SKM-1 (cell line): Measurements from ENCODE around the gene DOCK8.

ENCODE experiments used
- DNase-seq: peaks from one replicate; lab custom pipeline; 2025; ENCODE audit not compliant: unreplicated experiment; lab: John Stamatoyannopoulos, UW

The DOCK8 gene

GRCh38 chr9:357560-357959, 142.9 kb downstream of the DOCK8 start:
- no peak for DNase-seq

- DNase-seq, result no peak
Measured at GRCh38 chr9:362561-363273, 148.1 kb downstream of the DOCK8 start.

GRCh38 chr9:363274-363612, 148.6 kb downstream of the DOCK8 start:
- no peak for DNase-seq

DNA sequence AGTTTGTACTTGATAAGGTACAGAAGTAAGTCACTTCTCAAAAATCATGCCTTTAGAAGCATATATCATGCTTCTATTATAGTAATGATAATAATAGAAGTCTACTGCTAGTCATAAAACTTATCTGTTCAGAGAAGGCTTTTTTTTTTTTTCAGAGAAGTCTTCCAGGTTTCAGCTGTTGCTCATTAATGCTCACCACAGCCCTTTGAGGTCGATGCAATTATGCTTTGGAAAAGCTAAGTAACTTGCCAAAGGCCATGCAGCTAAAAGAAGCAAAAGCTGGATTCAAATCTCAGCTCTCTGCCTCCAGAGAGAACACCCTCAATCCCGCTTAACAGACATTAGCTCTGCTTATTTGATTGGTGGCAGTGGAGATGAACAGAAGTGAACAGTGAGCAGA, 150.8 kb downstream of the DOCK8 start:
- DNase-seq, result no peak

- no peak for DNase-seq
Measured at GRCh38 chr9:366620-367019, 152.0 kb downstream of the DOCK8 start.

DNA sequence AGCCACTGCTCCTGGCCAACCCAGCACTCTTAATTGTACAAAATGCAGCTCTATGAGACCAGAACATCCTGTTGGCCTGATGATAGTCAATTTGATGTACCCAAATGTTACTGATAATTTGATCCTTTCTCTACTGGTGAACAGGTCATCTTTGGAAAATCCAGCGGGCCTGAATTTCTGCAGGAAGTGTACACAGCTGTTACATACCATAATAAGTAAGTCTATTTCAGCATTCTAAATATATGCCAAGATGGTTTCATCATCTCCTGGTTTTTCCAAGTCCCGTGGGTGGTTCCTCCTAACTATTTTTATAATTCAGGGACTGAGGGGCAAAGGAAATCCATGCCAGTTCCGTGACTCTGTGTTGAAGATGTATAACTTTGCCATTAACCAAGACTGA, 155.4 kb downstream of the DOCK8 start:
- DNase-seq, result no peak

- no peak for DNase-seq
Measured at GRCh38 chr9:371349-371748, 156.7 kb downstream of the DOCK8 start.

DNA sequence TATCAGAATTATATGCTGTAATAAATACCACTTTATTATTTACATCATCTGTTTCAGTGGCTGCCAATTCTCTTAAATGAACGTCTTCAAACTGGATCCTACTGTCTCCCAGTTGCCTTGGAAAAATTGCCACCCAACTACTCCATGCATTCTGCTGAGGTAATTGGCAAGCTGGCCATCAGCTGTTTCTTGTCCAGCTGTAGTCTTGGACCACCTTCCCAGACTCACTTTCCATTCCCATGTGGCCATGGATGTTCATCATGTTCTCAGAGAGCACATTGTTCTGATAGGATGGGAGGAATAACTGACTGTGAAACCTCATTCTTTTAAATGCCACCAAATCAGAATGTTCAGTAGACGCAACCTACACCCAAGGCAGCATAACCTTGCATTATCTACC, 157.5 kb downstream of the DOCK8 start:
- DNase-seq, result no peak

DNA sequence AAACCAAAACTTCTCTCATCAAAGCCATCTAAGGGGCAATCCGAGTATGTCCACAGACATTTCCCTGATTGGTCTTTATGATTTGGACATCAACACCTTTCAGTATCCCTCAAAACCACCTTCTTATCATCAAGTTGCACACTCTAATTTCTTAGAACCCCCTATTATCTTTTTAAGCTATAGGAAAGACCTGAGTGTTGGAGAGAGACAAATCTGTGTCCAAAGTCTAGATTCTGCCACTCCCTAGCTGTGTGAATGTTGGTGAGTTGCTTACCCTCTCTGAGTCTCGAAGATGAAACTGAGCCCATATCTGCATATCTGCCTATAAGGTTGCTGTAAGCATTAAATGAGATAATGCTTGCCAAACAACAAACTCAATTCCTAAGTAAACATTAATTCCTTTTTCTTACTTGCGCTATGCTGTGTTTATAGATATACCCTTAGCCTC, 159.1 kb downstream of the DOCK8 start:
- no peak for DNase-seq

- no peak for DNase-seq
Measured at GRCh38 chr9:374736-375135, 160.1 kb downstream of the DOCK8 start.

- no peak for DNase-seq
Measured at GRCh38 chr9:376115-376514, 161.4 kb downstream of the DOCK8 start.

DNA sequence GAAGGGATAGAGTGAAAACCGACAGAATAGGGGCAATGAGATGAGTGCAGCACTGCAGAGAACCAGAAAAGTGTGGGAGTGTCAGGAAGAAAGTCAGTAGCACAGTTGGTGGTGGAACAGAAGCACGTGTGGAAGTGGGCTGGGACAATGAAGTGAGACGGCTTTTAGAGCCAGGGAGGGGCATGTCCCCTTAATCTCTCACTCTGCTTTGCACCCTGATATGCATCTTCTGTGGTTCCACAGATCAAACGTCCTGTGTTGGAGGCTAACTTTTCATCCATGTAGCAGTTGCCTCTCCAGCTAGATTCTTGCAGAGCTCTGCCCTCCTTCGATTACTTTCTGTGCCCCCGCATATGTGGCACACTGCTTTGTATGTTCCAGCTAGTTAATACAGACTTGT, 163.6 kb downstream of the DOCK8 start:
- DNase-seq, result no peak

GRCh38 chr9:382383-382782, 167.7 kb downstream of the DOCK8 start:
- DNase-seq, result no peak

DNA sequence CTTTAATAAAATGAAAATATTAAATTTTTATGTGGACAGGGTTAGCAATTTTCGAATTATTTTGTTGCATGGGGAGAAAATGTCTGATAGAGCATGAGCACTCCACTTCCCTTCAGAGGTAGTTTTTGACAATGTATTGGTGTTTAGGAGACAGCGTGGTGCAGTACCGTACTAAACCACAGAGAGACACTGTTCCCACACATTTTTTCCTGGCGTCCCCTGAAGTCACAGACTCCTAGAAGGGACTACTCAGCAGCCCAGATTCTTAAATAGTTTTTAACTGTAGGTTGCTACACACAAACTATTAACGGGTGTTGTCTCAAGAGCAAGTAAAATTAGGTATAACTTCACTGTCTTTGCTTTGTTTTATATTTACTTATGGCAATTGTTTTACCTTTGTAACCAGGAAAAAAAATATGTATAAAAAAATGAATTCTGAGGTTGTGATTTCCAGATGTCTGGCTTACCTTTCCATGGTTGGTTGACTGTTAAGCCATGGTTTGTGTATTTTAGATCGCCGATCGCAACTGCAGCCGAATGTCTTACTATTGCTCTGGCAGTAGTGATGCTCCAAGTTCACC, 171.2 kb downstream of the DOCK8 start:
- peak; percentile 18 for DNase-seq

DNA sequence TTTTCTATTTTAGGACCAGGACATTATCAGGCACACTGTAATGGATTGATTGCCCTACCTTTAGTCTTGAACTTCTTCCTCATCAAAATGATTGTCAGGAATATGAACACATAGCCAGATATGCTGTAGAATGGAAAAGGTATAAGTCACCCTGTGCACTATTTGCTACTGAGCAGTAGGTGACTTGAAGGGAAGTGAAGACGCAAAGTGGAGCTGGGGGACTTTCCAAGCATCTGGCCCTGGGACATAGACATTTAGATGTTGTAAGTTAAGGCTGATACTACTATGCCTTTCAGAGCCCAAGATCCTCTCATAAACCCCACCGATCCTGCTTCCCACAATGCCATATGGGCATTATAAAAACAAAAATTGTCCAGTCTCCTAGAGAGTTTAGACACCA, 174.5 kb downstream of the DOCK8 start:
- DNase-seq, result no peak

DNA sequence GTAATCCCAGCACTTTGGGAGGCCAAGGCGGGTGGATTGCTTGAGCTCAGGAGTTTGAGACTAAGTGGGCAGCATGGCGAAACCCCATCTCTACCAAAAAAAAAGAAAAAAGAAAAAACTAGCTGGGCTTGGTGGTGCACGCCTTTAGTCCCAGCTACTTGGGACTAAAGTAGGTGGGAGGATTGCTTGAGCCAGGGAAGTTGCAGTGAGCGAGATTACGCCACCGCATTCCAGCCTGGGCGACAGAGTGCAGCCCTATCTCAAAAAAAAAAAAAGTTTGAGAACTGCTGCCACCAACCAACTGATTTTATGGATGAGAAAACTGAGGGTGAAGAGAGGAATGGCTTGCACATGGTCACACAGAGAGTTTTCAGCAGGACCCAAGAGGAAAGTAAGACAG, 175.1 kb downstream of the DOCK8 start:
- DNase-seq, result no peak

DNA sequence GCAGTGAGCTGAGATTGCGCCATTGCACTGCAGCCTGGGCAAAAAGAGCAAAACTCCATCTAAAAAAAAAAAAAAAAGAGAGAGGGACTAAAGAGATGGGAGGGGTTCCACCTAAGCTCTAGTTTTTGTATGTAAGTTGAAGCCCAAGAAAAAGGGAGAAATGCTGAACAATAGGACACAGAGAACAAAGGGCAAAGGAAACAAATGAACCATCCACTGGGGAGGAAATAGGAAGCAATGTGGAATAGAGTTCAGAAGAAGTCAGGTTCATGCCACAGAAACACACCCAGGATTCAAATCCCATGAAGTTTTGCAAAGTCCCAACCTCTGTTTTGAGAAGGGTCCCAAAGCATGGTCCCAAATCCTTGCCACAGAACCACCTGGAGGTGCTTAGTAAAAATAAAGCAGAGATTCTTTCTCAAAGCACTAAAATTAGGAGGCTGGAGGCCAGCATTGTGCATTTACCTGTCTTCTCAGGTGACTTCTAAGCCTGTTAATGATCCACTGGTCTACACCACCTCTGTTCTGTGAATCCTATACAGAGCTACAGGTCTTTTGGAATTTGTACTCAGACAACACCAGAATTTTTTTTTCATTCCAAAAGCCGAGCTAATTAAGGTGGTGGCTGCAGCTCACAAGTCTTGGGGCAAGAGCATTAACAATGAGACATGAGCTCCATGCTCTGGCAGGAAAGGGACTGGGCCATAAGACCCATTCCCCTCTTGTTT, 177.6 kb downstream of the DOCK8 start:
- no peak for DNase-seq

DNA sequence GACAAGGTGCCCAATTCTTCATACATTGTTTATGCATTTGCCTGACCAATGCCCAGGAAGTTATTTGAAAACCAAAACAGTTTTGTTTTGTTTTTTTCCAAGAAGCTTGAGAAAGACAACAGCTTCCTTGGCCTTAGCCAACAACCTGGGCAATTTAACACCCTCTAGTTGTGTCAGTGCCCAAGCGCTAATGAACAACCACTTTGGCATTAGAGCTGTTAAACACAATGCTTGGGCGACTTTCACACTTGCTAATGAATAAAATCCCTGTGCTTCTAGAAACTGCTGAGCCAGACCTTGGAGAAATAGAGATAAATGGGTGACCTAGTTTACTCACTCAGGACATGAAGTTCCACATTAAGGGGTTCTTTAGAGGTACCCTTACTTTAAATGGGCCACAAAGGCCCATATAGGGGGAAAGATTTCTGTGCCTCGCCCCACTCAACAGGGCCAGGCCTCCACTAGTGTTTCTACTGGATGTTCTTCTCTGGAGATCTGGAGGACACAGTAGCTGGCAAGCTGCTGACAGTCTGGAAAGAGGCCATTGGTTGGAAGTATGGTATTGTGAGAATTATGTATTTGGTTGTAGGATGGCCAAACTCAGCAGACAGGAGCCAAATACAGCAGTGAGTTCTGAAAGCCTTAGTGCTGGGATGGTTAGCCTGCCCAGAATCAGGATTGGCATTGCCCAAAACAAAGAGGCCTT, 179.8 kb downstream of the DOCK8 start:
- DNase-seq, result no peak

DNA sequence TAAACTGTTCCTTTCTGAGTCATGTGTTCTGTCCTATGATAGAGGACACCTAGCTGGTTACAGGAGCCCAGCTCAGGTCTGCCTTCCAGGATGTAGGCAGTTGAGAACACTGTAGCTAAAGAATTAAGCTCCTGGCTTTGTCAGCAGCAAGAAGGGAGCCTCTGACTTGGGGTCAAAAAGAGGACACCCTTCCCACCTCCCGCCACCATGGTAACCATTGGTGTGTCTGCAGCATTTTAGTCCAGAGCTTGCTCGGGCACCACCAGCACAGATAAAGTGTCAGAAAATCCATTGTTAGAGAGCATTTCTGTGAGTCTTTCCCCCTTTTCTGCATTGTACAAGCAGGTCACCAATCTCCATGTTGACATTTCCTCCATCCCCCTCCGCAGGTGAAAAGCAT, 181.7 kb downstream of the DOCK8 start:
- no peak for DNase-seq

DNA sequence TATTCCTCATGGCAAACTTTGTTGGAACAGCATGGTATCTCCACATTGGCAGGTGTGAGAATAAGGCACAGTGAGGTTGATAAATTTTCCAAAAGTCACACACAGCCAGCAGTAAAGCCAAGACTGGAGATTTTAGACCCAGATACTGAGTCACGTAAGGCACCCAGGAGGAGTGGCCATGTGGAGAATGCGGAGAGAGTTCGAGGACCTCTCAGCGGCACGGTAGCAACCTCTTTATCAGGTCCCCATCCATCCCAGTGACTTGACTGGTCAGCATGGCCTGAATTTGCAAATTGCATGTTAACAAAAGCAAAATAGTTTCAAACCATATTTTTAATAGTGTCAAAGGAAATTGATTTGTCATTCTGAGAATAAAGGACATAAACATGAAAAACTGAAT, 183.4 kb downstream of the DOCK8 start:
- DNase-seq, result no peak

GRCh38 chr9:401223-401622, 186.6 kb downstream of the DOCK8 start:
- no peak for DNase-seq

DNA sequence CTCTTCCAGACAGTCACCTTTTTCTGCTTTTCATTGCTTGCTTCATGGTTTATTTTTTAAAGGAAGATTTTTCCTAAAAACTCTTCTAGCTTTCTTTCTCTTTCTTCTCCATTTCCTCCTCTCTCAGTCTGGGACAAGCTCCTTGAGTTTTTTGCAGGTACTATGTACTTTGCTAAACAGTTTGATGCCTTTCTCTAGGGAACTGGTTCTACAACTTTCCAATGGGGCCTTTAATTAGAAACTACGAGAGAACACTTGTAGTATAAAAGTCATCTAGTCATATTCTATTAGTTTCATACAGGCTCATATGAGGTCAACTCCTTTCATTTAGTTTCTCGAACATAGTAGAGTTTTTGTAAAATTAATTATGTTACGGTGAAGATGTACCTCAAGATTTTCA, 189.6 kb downstream of the DOCK8 start:
- no peak for DNase-seq
